Calu3 (cell line): ENCODE measurements around the gene HES2. TPM values are rescaled to one million over a fixed set of nuclear protein-coding genes. Genes with fewer than 3 reads are reported as not detected.

ENCODE experiments used
- BruUV-seq: library from RNA; stranded (reverse); fragments of 400-500 nt; replicated peaks from 2 replicates; lab custom pipeline; 2021; lab: Mats Ljungman, UMichigan
- CTCF ChIA-PET: fragments of 300-600 bp; sonication (Branson Sonifier 250); formaldehyde crosslinking; loops from one replicate; lab custom pipeline; 2022; ENCODE audit warnings: antibody characterized with exemption; lab: Charles Lee
- DNase-seq: peaks from one replicate; pipeline ENCODE4 v3.0.0; 2022
- H3K27ac Mint-ChIP-seq: one replicate; pipeline ENCODE4 v1.8.0; 2022; ENCODE audit warnings: mixed read lengths; ENCODE audit not compliant: unreplicated experiment
- H3K27me3 Mint-ChIP-seq: one replicate; pipeline ENCODE4 v1.8.0; 2022; ENCODE audit warnings: mixed read lengths; ENCODE audit not compliant: unreplicated experiment
- H3K36me3 Mint-ChIP-seq: one replicate; pipeline ENCODE4 v1.8.0; 2022; ENCODE audit warnings: mild to moderate bottlenecking, moderate library complexity, mixed read lengths; ENCODE audit not compliant: insufficient read depth, unreplicated experiment
- H3K4me1 Mint-ChIP-seq: one replicate; pipeline ENCODE4 v1.8.0; 2022; ENCODE audit warnings: mild to moderate bottlenecking, low read depth, mixed read lengths; ENCODE audit not compliant: unreplicated experiment
- H3K4me3 Mint-ChIP-seq: one replicate; pipeline ENCODE4 v1.8.0; 2022; ENCODE audit warnings: mild to moderate bottlenecking, low read depth, moderate library complexity, mixed read lengths; ENCODE audit not compliant: unreplicated experiment
- H3K9me3 Mint-ChIP-seq: one replicate; pipeline ENCODE4 v1.8.0; 2022; ENCODE audit warnings: low read depth, mixed read lengths; ENCODE audit not compliant: unreplicated experiment
- CTCF ChIP-seq: fragments of 200-600 bp; IDR thresholded peaks from one replicate; pipeline ENCODE4 v1.8.0; 2022; ENCODE audit warnings: antibody characterized with exemption; ENCODE audit not compliant: unreplicated experiment
- intact Hi-C: fragments of 100-400 bp; cut with micrococcal nuclease; formaldehyde crosslinking; loops from one replicate; pipeline ENCODE4 v1.10.0; 2022; ENCODE audit not compliant: unreplicated experiment
- total RNA-seq: library from RNA; stranded (reverse); gene quantifications from 2 replicates; pipeline ENCODE4 v1.2.3, GENCODE V29; 2022

HES2 gene
- total RNA-seq, 1 experiment from 2014 or later = not detected

- CTCF ChIA-PET = no interaction called here
- Mint-ChIP-seq H3K9me3 (no peaks in the 10 kb centered on the region), H3K27ac (no peak overlapping the region), H3K36me3 (peaks cover 5% of the 10 kb centered on the region), H3K4me1 (no peaks in the 10 kb centered on the region), H3K4me3 (no peak overlapping the region), H3K27me3 (peaks cover 26% of the 10 kb centered on the region)
- no TSS peak for BruUV-seq
- intact Hi-C loops = no loop called here
- DNase-seq = peak; percentile 62
- peak; percentile 23 for TF ChIP-seq CTCF
Observed at GRCh38 chr1:6445062-6445763, 25.5 kb upstream of the HES2 start.

- no peak for DNase-seq
- H3K4me1 Mint-ChIP-seq = no peaks in the 10 kb centered on the region
- H3K27me3 Mint-ChIP-seq = peaks cover 23% of the 10 kb centered on the region
- H3K9me3 Mint-ChIP-seq = no peaks in the 10 kb centered on the region
- no peak overlapping the region for H3K27ac Mint-ChIP-seq
- no peak for TF ChIP-seq CTCF
- CTCF ChIA-PET = no interaction called here
- peaks cover 5% of the 10 kb centered on the region for H3K36me3 Mint-ChIP-seq
- intact Hi-C loops = no loop called here
- BruUV-seq = no TSS peak
- H3K4me3 Mint-ChIP-seq = no peak overlapping the region
Observed at GRCh38 chr1:6444377-6444776, 24.7 kb upstream of the HES2 start.

- no peak for DNase-seq
- CTCF ChIA-PET = interaction anchor here (0.9 kb wide), 1 partner anchor 237 kb away, joined by 3 read pairs; no protein-coding TSS in a partner anchor
- H3K4me1 Mint-ChIP-seq = no peaks in the 10 kb centered on the region
- no TSS peak for BruUV-seq
- H3K4me3 Mint-ChIP-seq = no peak overlapping the region
- no peak overlapping the region for H3K27ac Mint-ChIP-seq
- intact Hi-C loops = no loop called here
- no peaks in the 10 kb centered on the region for H3K9me3 Mint-ChIP-seq
- no peak for TF ChIP-seq CTCF
- H3K36me3 Mint-ChIP-seq = peaks cover 5% of the 10 kb centered on the region
- H3K27me3 Mint-ChIP-seq = peaks cover 23% of the 10 kb centered on the region
Observed at GRCh38 chr1:6443339-6444115, 23.8 kb upstream of the HES2 start.

- H3K9me3 Mint-ChIP-seq = no peaks in the 10 kb centered on the region
- peaks cover 4% of the 10 kb centered on the region for H3K36me3 Mint-ChIP-seq
- TF ChIP-seq CTCF = no peak
- H3K4me3 Mint-ChIP-seq = no peak overlapping the region
- CTCF ChIA-PET = no interaction called here
- H3K27ac Mint-ChIP-seq = no peak overlapping the region
- intact Hi-C loops = no loop called here
- H3K4me1 Mint-ChIP-seq = no peaks in the 10 kb centered on the region
- DNase-seq = no peak
- H3K27me3 Mint-ChIP-seq = peaks cover 32% of the 10 kb centered on the region
- no TSS peak for BruUV-seq
Observed at GRCh38 chr1:6441586-6441985, 21.9 kb upstream of the HES2 start.
